Brain microvascular endothelial cell (primary cell): Measurements from ENCODE around the gene NEAT1.
"Not testable (repeated sequence)": the region's sequence is repeated elsewhere in the genome, so short reads cannot be mapped to it uniquely, and the experiment has no call there.

Source experiments
- DNase-seq: peaks from one replicate; pipeline ENCODE4 v3.0.0-alpha.2; 2020
- H3K27ac ChIP-seq: fragments of 250-450 bp; sonication (Bioruptor Pico); 2 replicates; pipeline ENCODE4 v1.5.1; 2020; ENCODE audit warnings: mild to moderate bottlenecking, moderate library complexity
- H3K27me3 ChIP-seq: fragments of 250-450 bp; sonication (Bioruptor Pico); replicated peaks from 2 replicates; pipeline ENCODE4 v1.5.1; 2020; ENCODE audit warnings: mild to moderate bottlenecking
- H3K36me3 ChIP-seq: fragments of 250-450 bp; sonication (Bioruptor Pico); replicated peaks from 2 replicates; pipeline ENCODE4 v1.5.1; 2020; ENCODE audit warnings: mild to moderate bottlenecking
- H3K4me3 ChIP-seq: 2 replicates; pipeline ENCODE4 v1.5.1; 2011; ENCODE audit warnings: low read depth, mild to moderate bottlenecking, control low read depth, low read length, moderate library complexity
- CTCF ChIP-seq: IDR thresholded peaks from 2 replicates; pipeline ENCODE4 v1.5.1; 2011; ENCODE audit warnings: low read depth, mild to moderate bottlenecking, moderate library complexity, low read length, control low read depth, inconsistent platforms; ENCODE audit errors: missing control alignments
- in situ Hi-C: cut with HindIII; loops from 2 replicates; pipeline ENCODE4 v1.10.0; 2017; ENCODE audit warnings: low sequenced_read_pairs, low pct_ligation_motif_present

Gene NEAT1

DNA sequence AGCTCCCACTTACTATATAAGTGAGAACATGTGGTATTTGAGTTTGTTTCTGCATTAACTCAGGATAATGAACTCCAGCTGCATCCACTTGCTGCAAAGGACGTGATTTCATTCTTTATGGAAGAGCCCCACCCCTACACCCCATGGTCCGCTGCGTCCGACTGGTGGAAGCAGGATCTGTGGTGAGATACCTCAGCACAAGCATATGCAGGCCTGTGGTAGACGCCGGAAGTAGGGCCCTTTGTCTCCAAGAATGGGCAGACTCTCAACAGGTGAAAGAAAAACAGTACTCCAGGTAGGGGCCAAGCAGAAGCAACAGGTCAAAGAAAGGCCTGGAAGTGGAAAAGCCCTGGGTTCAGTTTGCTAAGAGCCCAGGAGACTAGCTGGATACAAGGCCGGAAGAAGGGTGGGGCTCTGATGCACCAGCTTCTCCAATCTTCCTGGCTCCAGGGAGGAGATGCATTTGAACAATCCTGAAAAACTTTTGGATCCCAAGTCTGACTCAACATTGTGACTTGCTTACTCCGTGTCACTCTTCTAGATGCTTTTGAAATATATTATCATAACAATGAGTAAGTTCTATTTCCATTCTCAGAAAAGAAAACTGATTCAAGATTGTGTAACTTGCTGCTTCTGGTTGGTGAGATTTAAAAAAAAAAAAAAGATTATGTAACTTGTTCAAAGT, 30.4 kb downstream of the NEAT1 start:
- peak; percentile 60 for DNase-seq
- in situ Hi-C loops, result no loop called here
- Histone ChIP-seq H3K27me3 (no peaks in the 10 kb centered on the region), H3K4me3 (no peak overlapping the region), H3K27ac (peak overlapping the region; percentile 81), H3K36me3 (no peaks in the 10 kb centered on the region)
- TF ChIP-seq CTCF, result no peak

- H3K27me3 ChIP-seq, result no peaks in the 10 kb centered on the region
- peak; percentile 37 for DNase-seq
- no peak for TF ChIP-seq CTCF
- peak overlapping the region; percentile 62 for H3K4me3 ChIP-seq
- in situ Hi-C loops, result no loop called here
- peak overlapping the region; percentile 81 for H3K27ac ChIP-seq
- no peaks in the 10 kb centered on the region for H3K36me3 ChIP-seq
Observed at GRCh38 chr11:65454311-65454695, 31.7 kb downstream of the NEAT1 start.

DNA sequence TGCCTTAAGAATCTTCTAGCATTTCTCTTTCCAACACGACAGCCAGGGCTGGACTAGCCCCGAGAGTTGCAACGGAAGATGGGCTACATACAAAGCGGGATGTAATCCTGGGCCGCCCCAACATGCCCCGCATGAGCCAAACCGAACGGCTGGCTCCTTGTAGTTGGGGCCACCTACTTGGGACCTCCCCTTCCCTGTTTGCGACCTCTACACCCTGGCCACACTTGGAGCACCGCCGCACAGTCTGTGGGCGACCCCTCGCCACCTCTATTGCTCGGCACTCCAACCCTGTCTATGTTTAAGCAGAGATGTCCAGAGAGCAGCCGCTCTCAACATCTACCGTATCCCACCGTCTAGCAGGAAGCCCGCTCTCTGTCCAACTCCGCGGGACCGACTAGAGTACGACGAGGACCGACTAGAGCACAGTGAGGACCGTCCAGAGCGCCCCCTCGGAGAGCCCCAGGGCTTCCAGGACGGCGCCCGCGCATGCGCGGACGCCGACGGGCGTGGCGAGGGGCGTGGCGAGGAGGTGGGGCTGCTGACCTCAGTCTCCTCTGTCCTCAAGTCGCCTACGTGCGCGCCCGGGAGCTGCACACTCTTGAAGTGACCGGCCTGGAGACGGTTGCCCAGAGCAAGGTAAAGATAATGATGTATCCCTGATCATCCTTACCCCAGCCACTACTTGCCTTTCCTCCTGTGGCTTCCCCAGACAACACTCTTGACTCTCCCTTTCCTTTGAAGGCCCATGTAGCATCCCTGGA, 32.3 kb downstream of the NEAT1 start:
- DNase-seq, result peak; percentile 72
- H3K27ac ChIP-seq, result peak overlapping the region; percentile 81
- no peaks in the 10 kb centered on the region for H3K36me3 ChIP-seq
- TF ChIP-seq CTCF, result peak; percentile 20
- no peaks in the 10 kb centered on the region for H3K27me3 ChIP-seq
- in situ Hi-C loops, result no loop called here
- peak overlapping the region; percentile 62 for H3K4me3 ChIP-seq

DNA sequence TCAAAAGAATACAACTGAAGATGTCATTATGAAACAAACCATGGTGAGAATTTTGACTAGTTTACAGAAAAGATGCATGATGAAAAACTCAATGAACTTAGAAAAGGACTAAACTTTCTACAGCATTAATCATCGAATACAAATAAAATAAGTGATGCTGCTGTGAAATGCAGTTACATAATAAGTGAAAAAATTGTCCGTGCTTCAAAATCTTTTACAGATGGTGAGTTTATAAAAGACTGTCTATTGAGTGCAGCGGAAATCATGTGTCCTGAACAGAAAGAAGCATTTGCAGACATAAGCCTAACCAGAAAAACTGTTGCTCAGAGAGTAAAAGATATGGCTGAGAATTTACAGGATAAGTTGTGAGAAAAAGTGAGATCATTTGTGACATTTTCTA, 33.8 kb downstream of the NEAT1 start:
- no peak overlapping the region for H3K4me3 ChIP-seq
- H3K27me3 ChIP-seq, result no peaks in the 10 kb centered on the region
- TF ChIP-seq CTCF, result no peak
- peak overlapping the region; percentile 43 for H3K27ac ChIP-seq
- no peak for DNase-seq
- in situ Hi-C loops, result no loop called here
- no peaks in the 10 kb centered on the region for H3K36me3 ChIP-seq

GRCh38 chr11:65459552-65459951, 37.0 kb downstream of the NEAT1 start:
- H3K27me3 ChIP-seq, result no peaks in the 10 kb centered on the region
- in situ Hi-C loops, result no loop called here

GRCh38 chr11:65465471-65465870, 42.9 kb downstream of the NEAT1 start:
- H3K36me3 ChIP-seq, DNase-seq, in situ Hi-C loops, H3K27me3 ChIP-seq, H3K4me3 ChIP-seq, H3K27ac ChIP-seq: not testable (repeated sequence)

More at GRCh38 chr11:65459552-65459951, 37.0 kb downstream of the NEAT1 start:
- DNase-seq, result no peak
- Histone ChIP-seq H3K27ac (no peak overlapping the region), H3K4me3 (no peak overlapping the region), H3K36me3 (no peaks in the 10 kb centered on the region)
- no peak for TF ChIP-seq CTCF
